GM13976 (cell line): ENCODE data around the gene GRB14.

Source experiments
- DNase-seq: peaks from one replicate; pipeline ENCODE4 v3.0.0; 2012; ENCODE audit warnings: low spot score
- in situ Hi-C: fragments of 300-500 bp; cut with MboI; formaldehyde crosslinking; loops from one replicate; pipeline ENCODE4 v1.12.0; 2022; ENCODE audit warnings: low sequenced_read_pairs, mixed read lengths, inconsistent platforms; ENCODE audit not compliant: unreplicated experiment
- TF ChIP-seq, protein P1 (sequence below): IDR thresholded peaks from 2 replicates; pipeline ENCODE4 v1.5.1; 2012; ENCODE audit warnings: borderline replicate concordance, mild to moderate bottlenecking; ENCODE audit not compliant: insufficient read depth; ENCODE audit errors: extremely low read depth, missing control alignments, control extremely low read depth

The GRB14 gene

GRCh38 chr2:164562666-164563065, 58.6 kb downstream of the GRB14 start:
- in situ Hi-C loops, result no loop called here
- DNase-seq, result no peak
- TF ChIP-seq, protein P1, sequence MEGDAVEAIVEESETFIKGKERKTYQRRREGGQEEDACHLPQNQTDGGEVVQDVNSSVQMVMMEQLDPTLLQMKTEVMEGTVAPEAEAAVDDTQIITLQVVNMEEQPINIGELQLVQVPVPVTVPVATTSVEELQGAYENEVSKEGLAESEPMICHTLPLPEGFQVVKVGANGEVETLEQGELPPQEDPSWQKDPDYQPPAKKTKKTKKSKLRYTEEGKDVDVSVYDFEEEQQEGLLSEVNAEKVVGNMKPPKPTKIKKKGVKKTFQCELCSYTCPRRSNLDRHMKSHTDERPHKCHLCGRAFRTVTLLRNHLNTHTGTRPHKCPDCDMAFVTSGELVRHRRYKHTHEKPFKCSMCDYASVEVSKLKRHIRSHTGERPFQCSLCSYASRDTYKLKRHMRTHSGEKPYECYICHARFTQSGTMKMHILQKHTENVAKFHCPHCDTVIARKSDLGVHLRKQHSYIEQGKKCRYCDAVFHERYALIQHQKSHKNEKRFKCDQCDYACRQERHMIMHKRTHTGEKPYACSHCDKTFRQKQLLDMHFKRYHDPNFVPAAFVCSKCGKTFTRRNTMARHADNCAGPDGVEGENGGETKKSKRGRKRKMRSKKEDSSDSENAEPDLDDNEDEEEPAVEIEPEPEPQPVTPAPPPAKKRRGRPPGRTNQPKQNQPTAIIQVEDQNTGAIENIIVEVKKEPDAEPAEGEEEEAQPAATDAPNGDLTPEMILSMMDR, result no peak

- TF ChIP-seq, protein P1, result no peak
- no peak for DNase-seq
- in situ Hi-C loops, result no loop called here
Measured at GRCh38 chr2:164561991-164562390, 59.3 kb downstream of the GRB14 start.

- in situ Hi-C loops, result no loop called here
Measured at GRCh38 chr2:164561416-164561815, 59.9 kb downstream of the GRB14 start.

GRCh38 chr2:164560902-164561301, 60.4 kb downstream of the GRB14 start:
- no peak for DNase-seq
- TF ChIP-seq, protein P1, result no peak
- in situ Hi-C loops, result no loop called here

More at GRCh38 chr2:164561416-164561815, 59.9 kb downstream of the GRB14 start:
- TF ChIP-seq, protein P1, result no peak
- DNase-seq, result no peak

- TF ChIP-seq, protein P1, result peak; percentile 37
- in situ Hi-C loops, result no loop called here
- DNase-seq, result peak; percentile 9
Measured at GRCh38 chr2:164560181-164560792, 61.0 kb downstream of the GRB14 start.

DNA sequence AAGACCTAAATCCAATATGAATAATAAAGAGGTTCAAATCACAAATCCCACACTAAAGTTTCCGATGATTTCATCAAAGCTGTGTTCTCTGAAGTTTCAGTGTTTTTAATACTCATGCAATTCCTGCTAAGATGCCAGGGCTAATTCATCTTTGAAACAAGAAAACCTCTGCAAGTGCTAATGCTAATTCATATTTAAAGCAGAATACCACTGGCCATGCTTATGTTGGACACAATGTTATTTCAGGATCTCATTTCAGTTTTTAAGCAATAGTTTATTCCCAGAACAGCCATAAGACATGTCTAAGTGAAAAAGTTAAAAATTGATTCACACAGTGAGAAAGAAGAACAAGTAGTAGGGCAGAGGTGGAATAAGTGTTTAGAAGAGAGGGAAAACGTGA, 62.8 kb downstream of the GRB14 start:
- in situ Hi-C loops, result no loop called here
- no peak for DNase-seq
- TF ChIP-seq, protein P1, result no peak
